ENCODE results near the gene NUDT16L1.

NUDT16L1 gene

GRCh38 chr16:4674926-4675530 lies 18.3 kb upstream of the NUDT16L1 start:
- Mint-ChIP-seq H3K36me3 (peaks cover 29 to 32% of the 10 kb centered on the region in 2 donors), H3K27me3 (no peaks in the 10 kb centered on the region), H3K9me3 (no peaks in the 10 kb centered on the region), H3K4me3 (no peak overlapping the region), H3K4me1 (peaks cover 10 to 11% of the 10 kb centered on the region in 2 donors), H3K27ac (no peak overlapping the region)
- DNase-seq (no peak), ATAC-seq (replicated peaks) (no peak)

- Mint-ChIP-seq H3K27ac (peak overlapping the region; percentile 88), H3K9me3 (no peaks in the 10 kb centered on the region), H3K36me3 (peaks cover 28 to 40% of the 10 kb centered on the region in 2 donors), H3K4me3 (peak overlapping the region in 1 of 2 donors; percentile 11), H3K4me1 (peaks cover 10 to 11% of the 10 kb centered on the region in 2 donors), H3K27me3 (no peaks in the 10 kb centered on the region)
- DNase-seq (no peak), ATAC-seq (replicated peaks) (peak; percentile 38 to 45)
These were observed 17.2 kb upstream of the NUDT16L1 start for GRCh38 chr16:4675864-4676786.

GRCh38 chr16:4676831-4677230 lies 16.5 kb upstream of the NUDT16L1 start:
- no peak for DNase-seq
- no peak overlapping the region for H3K4me3 Mint-ChIP-seq

DNA sequence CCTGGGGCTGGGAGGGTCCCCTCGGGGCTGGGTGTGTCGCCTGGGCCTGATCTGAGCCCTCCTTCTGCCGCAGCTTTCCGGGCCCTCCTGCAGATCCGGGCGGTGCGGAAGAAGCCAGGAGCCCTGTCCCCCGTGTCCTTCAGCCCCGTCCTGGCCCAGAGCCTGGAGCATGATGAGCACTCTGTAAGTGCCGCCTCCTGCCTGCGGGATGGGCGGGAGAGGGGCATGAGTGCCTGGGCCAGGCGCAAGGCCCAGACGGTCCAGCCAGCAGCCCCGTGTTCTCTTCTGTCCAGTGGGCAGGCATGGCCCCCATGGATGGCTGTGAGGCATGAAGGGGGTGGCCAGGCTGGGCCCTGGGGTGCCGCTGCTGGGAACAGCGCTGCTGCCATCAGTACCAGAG lies 16.0 kb upstream of the NUDT16L1 start:
- Mint-ChIP-seq H3K4me1 (peaks cover 11 to 12% of the 10 kb centered on the region in 2 donors), H3K9me3 (no peaks in the 10 kb centered on the region), H3K27me3 (no peaks in the 10 kb centered on the region), H3K27ac (no peak overlapping the region), H3K36me3 (peaks cover 29 to 47% of the 10 kb centered on the region in 2 donors), H3K4me3 (no peak overlapping the region)
- DNase-seq, result no peak
- no peak for ATAC-seq (replicated peaks)

More at GRCh38 chr16:4676831-4677230, 16.5 kb upstream of the NUDT16L1 start:
- H3K27me3 Mint-ChIP-seq, result no peaks in the 10 kb centered on the region
- H3K9me3 Mint-ChIP-seq, result no peaks in the 10 kb centered on the region
- peaks cover 28 to 47% of the 10 kb centered on the region in 2 donors for H3K36me3 Mint-ChIP-seq
- H3K27ac Mint-ChIP-seq, result peak overlapping the region; percentile 33
- no peak for ATAC-seq (replicated peaks)
- H3K4me1 Mint-ChIP-seq, result peaks cover 11 to 12% of the 10 kb centered on the region in 2 donors

- Mint-ChIP-seq H3K4me1 (peaks cover 11 to 12% of the 10 kb centered on the region in 2 donors), H3K4me3 (no peak overlapping the region), H3K9me3 (no peaks in the 10 kb centered on the region), H3K27ac (no peak overlapping the region), H3K27me3 (no peaks in the 10 kb centered on the region), H3K36me3 (peaks cover 31 to 49% of the 10 kb centered on the region in 2 donors)
- ATAC-seq (replicated peaks) (no peak), DNase-seq (no peak)
These were observed 15.4 kb upstream of the NUDT16L1 start for GRCh38 chr16:4677994-4678393.

DNA sequence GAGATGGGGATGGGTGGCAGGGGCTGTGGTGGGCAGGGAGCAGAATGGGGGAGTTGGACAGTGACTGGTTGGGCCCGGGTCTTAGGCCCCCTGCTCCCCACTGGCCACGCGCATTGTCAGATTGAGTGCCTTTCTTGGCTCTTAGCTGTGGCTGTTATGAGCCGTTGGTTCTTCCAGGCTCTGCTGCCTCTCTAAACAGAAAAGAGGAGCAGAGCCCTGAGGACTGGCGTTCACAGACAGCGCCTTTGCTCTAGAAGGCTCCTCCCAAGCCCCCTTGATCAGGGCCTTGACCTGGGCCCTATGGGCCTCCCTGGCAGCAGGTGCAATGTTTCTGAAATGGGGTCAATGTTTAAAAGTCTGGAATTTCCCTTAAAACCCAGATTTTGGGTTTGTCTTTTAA lies 14.8 kb upstream of the NUDT16L1 start:
- DNase-seq, result no peak
- H3K27ac Mint-ChIP-seq, result peak overlapping the region; percentile 5
- no peaks in the 10 kb centered on the region for H3K9me3 Mint-ChIP-seq
- ATAC-seq (replicated peaks), result no peak
- no peaks in the 10 kb centered on the region for H3K27me3 Mint-ChIP-seq
- no peak overlapping the region for H3K4me3 Mint-ChIP-seq
- peaks cover 33 to 51% of the 10 kb centered on the region in 2 donors for H3K36me3 Mint-ChIP-seq
- H3K4me1 Mint-ChIP-seq, result peaks cover 11 to 12% of the 10 kb centered on the region in 2 donors

DNA sequence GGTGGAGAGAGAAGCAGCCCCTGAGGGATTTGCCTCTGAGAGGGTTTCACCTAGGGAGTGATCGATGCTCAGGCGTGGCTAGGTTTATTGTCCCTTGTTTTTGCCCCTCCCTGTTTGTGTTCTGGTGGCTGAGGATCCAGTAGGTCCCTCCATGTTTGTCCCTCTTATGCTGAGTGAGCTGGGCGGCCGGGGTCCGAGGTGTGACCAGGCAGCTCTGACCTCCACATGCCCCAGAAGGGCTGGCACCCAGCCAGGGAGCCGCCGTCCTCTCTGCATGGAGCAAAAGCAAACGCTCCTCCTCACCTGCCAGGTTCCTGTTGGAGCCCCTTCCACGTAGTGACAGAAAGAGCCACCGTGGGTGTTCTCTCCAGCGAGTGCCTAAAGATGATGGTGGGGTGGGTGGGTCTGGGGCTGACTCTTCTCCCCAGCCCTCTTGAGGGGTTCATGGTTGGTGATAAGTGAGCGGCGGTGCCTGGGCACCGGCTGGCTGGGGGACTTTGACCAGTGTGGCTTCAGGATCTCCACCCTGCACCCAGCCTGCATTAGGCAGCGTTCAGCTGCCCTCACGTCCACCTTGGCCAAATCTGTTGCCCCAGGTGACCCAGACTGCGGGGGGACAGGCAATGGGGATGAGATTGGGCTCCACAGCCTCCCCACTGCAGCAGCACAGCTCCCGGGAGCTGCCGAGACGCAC lies 14.1 kb upstream of the NUDT16L1 start:
- DNase-seq (no peak), ATAC-seq (replicated peaks) (no peak)
- H3K27ac Mint-ChIP-seq, result no peak overlapping the region
- no peak overlapping the region for H3K4me3 Mint-ChIP-seq
- H3K9me3 Mint-ChIP-seq, result no peaks in the 10 kb centered on the region
- H3K36me3 Mint-ChIP-seq, result peaks cover 31 to 49% of the 10 kb centered on the region in 2 donors
- H3K27me3 Mint-ChIP-seq, result no peaks in the 10 kb centered on the region
- H3K4me1 Mint-ChIP-seq, result peaks cover 11 to 12% of the 10 kb centered on the region in 2 donors

- ATAC-seq (replicated peaks) (peak in 1 of 2 donors; percentile 35), DNase-seq (no peak)
- H3K27ac Mint-ChIP-seq, result no peak overlapping the region
- H3K4me1 Mint-ChIP-seq, result peaks cover 11 to 12% of the 10 kb centered on the region in 2 donors
- no peaks in the 10 kb centered on the region for H3K9me3 Mint-ChIP-seq
- H3K4me3 Mint-ChIP-seq, result peak overlapping the region in 1 of 2 donors; percentile 48
- H3K36me3 Mint-ChIP-seq, result peaks cover 34 to 52% of the 10 kb centered on the region in 2 donors
- H3K27me3 Mint-ChIP-seq, result no peaks in the 10 kb centered on the region
These were observed 13.3 kb upstream of the NUDT16L1 start for GRCh38 chr16:4679850-4680636.

DNA sequence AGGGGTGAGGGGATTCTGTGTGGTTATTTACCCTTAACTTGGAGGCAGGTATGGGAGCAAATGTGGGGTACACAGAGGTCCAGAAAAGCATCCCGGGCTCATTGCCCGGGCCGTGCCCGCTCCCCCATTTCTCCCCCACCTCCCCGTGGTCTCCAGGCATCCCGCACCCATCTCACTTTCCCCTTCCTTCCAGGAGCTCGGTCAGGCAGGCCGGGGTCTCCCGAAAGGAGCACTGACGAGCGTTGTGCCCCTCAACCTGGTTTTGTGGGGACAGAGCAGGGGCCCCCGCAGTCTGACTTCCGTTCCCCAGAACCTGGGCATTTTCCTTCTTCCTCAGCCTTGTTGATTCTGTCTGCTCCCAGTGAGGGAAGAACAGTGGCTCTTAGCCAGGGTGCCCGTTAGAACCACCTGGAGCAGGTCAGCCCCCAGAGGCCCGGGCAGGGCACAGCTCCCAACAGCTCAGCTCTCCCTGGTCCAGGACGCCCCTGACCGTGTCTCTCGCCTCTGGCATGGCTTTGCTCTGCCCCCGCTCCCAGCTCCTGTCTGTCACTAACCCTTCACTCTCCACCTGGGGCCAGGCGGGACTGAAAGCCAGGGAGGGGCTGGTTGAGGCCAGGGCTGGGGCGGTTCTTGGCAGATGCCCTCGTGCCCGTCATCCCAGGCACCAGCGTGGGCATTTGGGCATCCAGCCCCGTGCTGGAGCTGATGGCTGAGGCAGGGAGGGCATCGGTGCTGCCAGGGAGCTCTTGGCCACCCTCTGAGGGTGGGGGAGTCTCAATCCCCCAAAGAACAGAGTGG lies 12.5 kb upstream of the NUDT16L1 start:
- Mint-ChIP-seq H3K9me3 (no peaks in the 10 kb centered on the region), H3K36me3 (peaks cover 35 to 52% of the 10 kb centered on the region in 2 donors), H3K27me3 (no peaks in the 10 kb centered on the region), H3K27ac (peak overlapping the region; percentile 71), H3K4me3 (no peak overlapping the region), H3K4me1 (peaks cover 7 to 12% of the 10 kb centered on the region in 2 donors)
- DNase-seq (no peak), ATAC-seq (replicated peaks) (no peak)

- no peak overlapping the region for H3K4me3 Mint-ChIP-seq
- peaks cover 0 to 6% of the 10 kb centered on the region in 2 donors for H3K4me1 Mint-ChIP-seq
- H3K9me3 Mint-ChIP-seq, result no peaks in the 10 kb centered on the region
- no peaks in the 10 kb centered on the region for H3K27me3 Mint-ChIP-seq
- ATAC-seq (replicated peaks) (no peak), DNase-seq (no peak)
- peaks cover 33 to 52% of the 10 kb centered on the region in 2 donors for H3K36me3 Mint-ChIP-seq
- no peak overlapping the region for H3K27ac Mint-ChIP-seq
These were observed 11.8 kb upstream of the NUDT16L1 start for GRCh38 chr16:4681471-4682083.

DNA sequence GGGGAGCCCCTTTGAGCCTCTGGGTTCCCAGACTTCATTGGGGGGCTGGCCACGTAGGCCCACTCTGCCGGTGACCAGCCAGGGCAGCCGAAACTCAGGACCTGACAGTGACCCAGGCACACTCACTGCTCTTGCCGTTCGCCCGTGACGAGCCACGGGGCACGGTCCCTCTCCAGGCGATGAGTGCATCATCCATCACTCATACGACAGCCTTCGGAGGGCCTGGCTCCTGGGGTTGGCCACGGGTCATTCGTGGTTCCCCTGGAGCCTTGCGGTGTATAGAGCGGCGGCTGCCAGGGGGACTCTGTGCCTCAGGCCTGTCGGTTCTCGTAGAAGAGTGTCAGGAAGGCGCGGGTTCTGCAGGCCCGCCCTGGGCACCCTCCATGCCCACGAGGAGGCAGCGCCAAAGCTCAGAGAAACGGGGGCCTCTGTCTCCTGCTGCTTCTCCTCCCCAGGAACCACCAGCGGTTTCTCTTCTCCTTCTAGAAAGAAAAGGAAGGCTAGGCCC lies 11.2 kb upstream of the NUDT16L1 start:
- Mint-ChIP-seq H3K9me3 (no peaks in the 10 kb centered on the region), H3K27ac (no peak overlapping the region), H3K4me3 (no peak overlapping the region), H3K27me3 (no peaks in the 10 kb centered on the region), H3K36me3 (peaks cover 33 to 51% of the 10 kb centered on the region in 2 donors), H3K4me1 (peaks cover 0 to 6% of the 10 kb centered on the region in 2 donors)
- ATAC-seq (replicated peaks), result no peak
- no peak for DNase-seq

GRCh38 chr16:4682616-4683254 lies 10.6 kb upstream of the NUDT16L1 start:
- Mint-ChIP-seq H3K27me3 (no peaks in the 10 kb centered on the region), H3K36me3 (peaks cover 32 to 53% of the 10 kb centered on the region in 2 donors), H3K4me1 (peaks cover 0 to 6% of the 10 kb centered on the region in 2 donors), H3K27ac (peak overlapping the region; percentile 9), H3K9me3 (no peaks in the 10 kb centered on the region), H3K4me3 (no peak overlapping the region)
- DNase-seq (no peak), ATAC-seq (replicated peaks) (peak; percentile 43 to 48)
